Astrocyte (in vitro differentiated cells and primary cell): ENCODE measurements around the gene KCTD20. TPM values are rescaled to one million over a fixed set of nuclear protein-coding genes. Genes with fewer than 3 reads are reported as not detected.

Experiments
- DNase-seq: peaks from one replicate; pipeline ENCODE4 v3.0.0-alpha.2; 2010; ENCODE audit warnings: low read depth
- FAIRE-seq: peaks from 2 replicates; lab custom pipeline; 2011; peaks lifted over from hg19 to GRCh38; lab: Jason Lieb, UNC
- H2AFZ ChIP-seq: 2 replicates; pipeline ENCODE4 v1.6.0; 2012; ENCODE audit warnings: low read depth, low read length, inconsistent platforms
- H3K27ac ChIP-seq: 2 replicates; pipeline ENCODE4 v1.5.1; 2011; ENCODE audit warnings: low read depth, low read length, inconsistent platforms
- H3K27me3 ChIP-seq: 2 replicates; pipeline ENCODE4 v1.6.0; 2011; ENCODE audit warnings: low read length, inconsistent platforms; ENCODE audit not compliant: insufficient read depth
- H3K36me3 ChIP-seq: 2 replicates; pipeline ENCODE4 v1.5.1; 2011; ENCODE audit warnings: low read length, inconsistent platforms; ENCODE audit not compliant: insufficient read depth
- H3K4me1 ChIP-seq: 2 replicates; pipeline ENCODE4 v1.5.1; 2011; ENCODE audit warnings: low read length, inconsistent platforms; ENCODE audit not compliant: insufficient read depth
- H3K4me2 ChIP-seq: 2 replicates; pipeline ENCODE4 v1.6.0; 2012; ENCODE audit warnings: low read length, inconsistent platforms
- H3K4me3 ChIP-seq: 2 replicates; pipeline ENCODE4 v1.5.1; 2011; ENCODE audit warnings: low read depth, mild to moderate bottlenecking, low read length, inconsistent platforms; ENCODE audit not compliant: insufficient read depth
- H3K79me2 ChIP-seq: 2 replicates; pipeline ENCODE4 v1.6.0; 2012; ENCODE audit warnings: mild to moderate bottlenecking, low read length, inconsistent platforms; ENCODE audit not compliant: insufficient read depth
- H3K9ac ChIP-seq: 2 replicates; pipeline ENCODE4 v1.6.0; 2012; ENCODE audit warnings: mild to moderate bottlenecking, low read length, inconsistent platforms
- H3K9me3 ChIP-seq: 2 replicates; pipeline ENCODE4 v1.5.1; 2012; ENCODE audit warnings: low read depth, mild to moderate bottlenecking, low read length, inconsistent platforms; ENCODE audit not compliant: insufficient read depth
- H4K20me1 ChIP-seq: 2 replicates; pipeline ENCODE4 v1.6.0; 2012; ENCODE audit warnings: low read length, inconsistent platforms; ENCODE audit not compliant: insufficient read depth
- H3K27ac Mint-ChIP-seq: one replicate; pipeline ENCODE4 v1.8.0; 2021; ENCODE audit warnings: mild to moderate bottlenecking, mixed read lengths; ENCODE audit not compliant: unreplicated experiment
- H3K27me3 Mint-ChIP-seq: one replicate; pipeline ENCODE4 v1.8.0; 2021; ENCODE audit warnings: low read depth, mixed read lengths; ENCODE audit not compliant: unreplicated experiment
- H3K36me3 Mint-ChIP-seq: one replicate; pipeline ENCODE4 v1.8.0; 2021; ENCODE audit warnings: low read depth, mixed read lengths; ENCODE audit not compliant: unreplicated experiment
- H3K4me1 Mint-ChIP-seq: one replicate; pipeline ENCODE4 v1.8.0; 2021; ENCODE audit warnings: low read depth, mixed read lengths; ENCODE audit not compliant: unreplicated experiment
- H3K4me3 Mint-ChIP-seq: one replicate; pipeline ENCODE4 v1.8.0; 2021; ENCODE audit warnings: mild to moderate bottlenecking, moderate library complexity, mixed read lengths; ENCODE audit not compliant: unreplicated experiment
- H3K9me3 Mint-ChIP-seq: one replicate; pipeline ENCODE4 v1.8.0; 2021; ENCODE audit warnings: mild to moderate bottlenecking, mixed read lengths; ENCODE audit not compliant: unreplicated experiment
- CTCF ChIP-seq: IDR thresholded peaks from 2 replicates; pipeline ENCODE4 v1.5.1; 2011; ENCODE audit warnings: low read depth, mild to moderate bottlenecking, inconsistent platforms, low read length, moderate library complexity; ENCODE audit not compliant: insufficient read depth
- EZH2 ChIP-seq: IDR thresholded peaks from 2 replicates; pipeline ENCODE4 v1.6.1; 2012; ENCODE audit warnings: mild to moderate bottlenecking, low read length, inconsistent platforms; ENCODE audit not compliant: insufficient read depth
- total RNA-seq: library from RNA; stranded (reverse); gene quantifications from 2 replicates; pipeline ENCODE4 v1.2.1, GENCODE V29; 2021

Gene KCTD20
- total RNA-seq, 1 donor from 2014 or later: 56.7 TPM

GRCh38 chr6:36455486-36456027 lies 12.8 kb downstream of the KCTD20 start:
- Histone ChIP-seq H2AFZ (no peak overlapping the region), H3K9me3 (no peaks in the 10 kb centered on the region), H3K4me3 (no peak overlapping the region), H3K27ac (no peak overlapping the region), H3K9ac (no peak overlapping the region), H3K4me1 (no peaks in the 10 kb centered on the region), H3K4me2 (no peak overlapping the region), H3K27me3 (no peaks in the 10 kb centered on the region), H3K79me2 (peaks cover 96% of the 10 kb centered on the region), H4K20me1 (peaks cover 67% of the 10 kb centered on the region), H3K36me3 (peaks cover 18% of the 10 kb centered on the region)
- no peak for DNase-seq
- Mint-ChIP-seq H3K4me3 (no peak overlapping the region), H3K27ac (no peak overlapping the region), H3K27me3 (no peaks in the 10 kb centered on the region), H3K4me1 (no peaks in the 10 kb centered on the region), H3K36me3 (peaks cover 13% of the 10 kb centered on the region), H3K9me3 (peaks cover 2% of the 10 kb centered on the region)
- TF ChIP-seq CTCF (no peak), EZH2 (no peak)
- FAIRE-seq: no peak

- peaks cover 8% of the 10 kb centered on the region for H3K4me1 Mint-ChIP-seq
- FAIRE-seq: no peak
- Histone ChIP-seq H3K27ac (no peak overlapping the region), H3K4me2 (no peak overlapping the region), H3K79me2 (peaks cover 97% of the 10 kb centered on the region), H3K9ac (no peak overlapping the region), H3K4me3 (no peak overlapping the region), H3K9me3 (no peaks in the 10 kb centered on the region), H2AFZ (no peak overlapping the region), H3K4me1 (no peaks in the 10 kb centered on the region), H3K36me3 (peaks cover 11% of the 10 kb centered on the region), H3K27me3 (no peaks in the 10 kb centered on the region), H4K20me1 (peaks cover 65% of the 10 kb centered on the region)
- no peak overlapping the region for H3K4me3 Mint-ChIP-seq
- TF ChIP-seq CTCF (no peak), EZH2 (no peak)
- DNase-seq: no peak
- H3K36me3 Mint-ChIP-seq: peaks cover 15% of the 10 kb centered on the region
- H3K27ac Mint-ChIP-seq: no peak overlapping the region
- no peaks in the 10 kb centered on the region for H3K27me3 Mint-ChIP-seq
- H3K9me3 Mint-ChIP-seq: peaks cover 2% of the 10 kb centered on the region
Measured at GRCh38 chr6:36459501-36459900, 16.7 kb downstream of the KCTD20 start.

- Mint-ChIP-seq H3K4me1 (peaks cover 8% of the 10 kb centered on the region), H3K4me3 (no peak overlapping the region), H3K9me3 (peaks cover 2% of the 10 kb centered on the region), H3K27me3 (no peaks in the 10 kb centered on the region), H3K27ac (no peak overlapping the region), H3K36me3 (peaks cover 15% of the 10 kb centered on the region)
- no peak overlapping the region for H3K9ac ChIP-seq
- H3K36me3 ChIP-seq: peaks cover 6% of the 10 kb centered on the region
- H2AFZ ChIP-seq: no peak overlapping the region
- H3K27ac ChIP-seq: no peak overlapping the region
- no peaks in the 10 kb centered on the region for H3K4me1 ChIP-seq
- TF ChIP-seq EZH2 (no peak), CTCF (no peak)
- DNase-seq: no peak
- no peak for FAIRE-seq
- H3K27me3 ChIP-seq: no peaks in the 10 kb centered on the region
- H3K4me2 ChIP-seq: no peak overlapping the region
- no peaks in the 10 kb centered on the region for H3K9me3 ChIP-seq
- H4K20me1 ChIP-seq: peaks cover 63% of the 10 kb centered on the region
- H3K79me2 ChIP-seq: peaks cover 97% of the 10 kb centered on the region
- no peak overlapping the region for H3K4me3 ChIP-seq
Measured at GRCh38 chr6:36460916-36461315, 18.1 kb downstream of the KCTD20 start.
